Thyroid gland (tissue), 4 donors: ENCODE measurements around the gene KRT9. TPM values are rescaled to one million over a fixed set of nuclear protein-coding genes. Genes with fewer than 3 reads are reported as not detected.

ENCODE experiments used
- DNase-seq, 2 donors: peaks; one replicate each; pipeline ENCODE4 v3.0.0-alpha.2; 2019
- H3K27ac ChIP-seq, 3 donors: fragments of 200-600 bp; sonication (generic); 1 replicate in 2 of 3; 2 replicates in 1 of 3; pipeline ENCODE4 v1.5.1; 2016 to 2019; ENCODE audit warnings: mild to moderate bottlenecking in 1 of 3, moderate library complexity in 1 of 3
- H3K27me3 ChIP-seq: fragments of 200-600 bp; sonication (generic); one replicate; pipeline ENCODE4 v1.5.1; 2019
- H3K36me3 ChIP-seq, 2 donors: fragments of 200-600 bp; sonication (generic); one replicate each; pipeline ENCODE4 v1.5.1; 2016 to 2019
- H3K4me1 ChIP-seq, 2 donors: fragments of 200-600 bp; sonication (generic); one replicate each; pipeline ENCODE4 v1.5.1; 2017 to 2019
- H3K4me3 ChIP-seq, 3 donors: fragments of 200-600 bp; sonication (generic); replicated peaks in 1 of 3; 1 replicate in 2 of 3; 2 replicates in 1 of 3; pipeline ENCODE4 v1.5.1; 2016; ENCODE audit warnings: mild to moderate bottlenecking in 1 of 3
- H3K9me3 ChIP-seq: fragments of 200-600 bp; sonication (generic); one replicate; pipeline ENCODE4 v1.5.1; 2017
- POLR2A ChIP-seq, 2 donors: fragments of 450-650 bp; IDR thresholded peaks; one replicate each; pipeline ENCODE4 v1.6.1; 2017; ENCODE audit warnings: antibody characterized with exemption in 2 of 2, mild to moderate bottlenecking in 2 of 2, moderate library complexity in 1 of 2
- WGBS, 2 donors: methylation state at CpG; one replicate each; pipeline ENCODE4 v1.1.5; 2017; 5-methylcytosine and 5-hydroxymethylcytosine counted together
- intact Hi-C: fragments of 100-400 bp; cut with DNase I; formaldehyde crosslinking; loops from one replicate; pipeline ENCODE4 v1.15.1; 2023
- total RNA-seq, 4 donors: library from RNA; depleted of rRNA; stranded (reverse); fragments of >200 nt; gene quantifications; one replicate each; pipeline ENCODE4 v1.2.3, GENCODE V29; 2016
- TF ChIP-seq, protein P1 (sequence below), 6 experiments: fragments of 200-600 bp in 3 of 6; fragments of 450-650 bp in 3 of 6; sonication (generic) in 3 of 6; IDR thresholded peaks; one replicate each; pipeline ENCODE4 v1.5.1; 2016 to 2019; ENCODE audit warnings: antibody characterized with exemption in 6 of 6, mild to moderate bottlenecking in 2 of 6, inconsistent platforms in 1 of 6, moderate library complexity in 1 of 6

KRT9 gene
- total RNA-seq, 4 donors from 2014 or later, result not detected

DNA sequence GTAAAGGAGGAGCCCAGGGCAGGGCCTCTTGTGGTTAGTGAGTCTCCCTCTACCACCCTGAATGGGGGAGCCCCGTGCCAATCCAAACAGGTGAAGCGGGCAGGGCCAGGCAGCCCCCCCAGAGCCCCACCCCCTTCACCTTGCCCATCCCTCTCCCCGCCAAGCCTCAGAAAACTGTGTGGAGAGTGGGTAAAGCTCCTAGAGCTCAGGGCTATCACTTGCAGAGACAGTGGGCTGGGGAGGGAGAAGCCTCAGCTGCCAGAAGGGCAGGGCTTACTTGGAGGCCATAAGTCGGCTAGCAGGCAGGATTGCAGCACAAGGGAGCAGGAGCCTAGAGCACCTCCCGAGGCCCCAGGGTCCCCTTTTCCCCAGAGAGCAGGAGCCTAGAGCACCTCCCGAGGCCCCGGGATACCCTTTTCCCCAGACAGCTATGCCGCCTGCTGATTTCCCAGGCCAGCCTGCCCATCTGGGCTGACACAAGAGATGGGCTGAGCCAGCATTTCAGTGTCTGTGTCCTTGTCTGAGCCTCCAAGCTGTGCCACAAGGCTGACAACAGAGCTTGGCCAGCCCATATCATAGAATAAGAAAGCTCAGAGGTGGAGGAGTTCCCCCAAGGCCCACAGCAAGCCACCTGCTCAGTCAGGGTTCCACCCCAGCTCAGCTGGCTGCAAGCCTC lies 21.6 kb upstream of the KRT9 start:
- TF ChIP-seq, protein P1, sequence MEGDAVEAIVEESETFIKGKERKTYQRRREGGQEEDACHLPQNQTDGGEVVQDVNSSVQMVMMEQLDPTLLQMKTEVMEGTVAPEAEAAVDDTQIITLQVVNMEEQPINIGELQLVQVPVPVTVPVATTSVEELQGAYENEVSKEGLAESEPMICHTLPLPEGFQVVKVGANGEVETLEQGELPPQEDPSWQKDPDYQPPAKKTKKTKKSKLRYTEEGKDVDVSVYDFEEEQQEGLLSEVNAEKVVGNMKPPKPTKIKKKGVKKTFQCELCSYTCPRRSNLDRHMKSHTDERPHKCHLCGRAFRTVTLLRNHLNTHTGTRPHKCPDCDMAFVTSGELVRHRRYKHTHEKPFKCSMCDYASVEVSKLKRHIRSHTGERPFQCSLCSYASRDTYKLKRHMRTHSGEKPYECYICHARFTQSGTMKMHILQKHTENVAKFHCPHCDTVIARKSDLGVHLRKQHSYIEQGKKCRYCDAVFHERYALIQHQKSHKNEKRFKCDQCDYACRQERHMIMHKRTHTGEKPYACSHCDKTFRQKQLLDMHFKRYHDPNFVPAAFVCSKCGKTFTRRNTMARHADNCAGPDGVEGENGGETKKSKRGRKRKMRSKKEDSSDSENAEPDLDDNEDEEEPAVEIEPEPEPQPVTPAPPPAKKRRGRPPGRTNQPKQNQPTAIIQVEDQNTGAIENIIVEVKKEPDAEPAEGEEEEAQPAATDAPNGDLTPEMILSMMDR (IDR thresholded peaks at IDR 0.05), result no peak
- no peak for TF ChIP-seq POLR2A (IDR thresholded peaks at IDR 0.05)
- H3K4me1 ChIP-seq, result no peaks in the 10 kb centered on the region
- no peak for DNase-seq
- H3K36me3 ChIP-seq, result no peaks in the 10 kb centered on the region
- H3K27me3 ChIP-seq, result no peaks in the 10 kb centered on the region
- H3K27ac ChIP-seq, result no peak overlapping the region
- WGBS, 2 donors, result 39 to 59% methylated on average over 4 to 8 of the region's 8 CpGs
- H3K9me3 ChIP-seq, result no peaks in the 10 kb centered on the region
- intact Hi-C loops, result no loop called here
- H3K4me3 ChIP-seq, result no peak overlapping the region

DNA sequence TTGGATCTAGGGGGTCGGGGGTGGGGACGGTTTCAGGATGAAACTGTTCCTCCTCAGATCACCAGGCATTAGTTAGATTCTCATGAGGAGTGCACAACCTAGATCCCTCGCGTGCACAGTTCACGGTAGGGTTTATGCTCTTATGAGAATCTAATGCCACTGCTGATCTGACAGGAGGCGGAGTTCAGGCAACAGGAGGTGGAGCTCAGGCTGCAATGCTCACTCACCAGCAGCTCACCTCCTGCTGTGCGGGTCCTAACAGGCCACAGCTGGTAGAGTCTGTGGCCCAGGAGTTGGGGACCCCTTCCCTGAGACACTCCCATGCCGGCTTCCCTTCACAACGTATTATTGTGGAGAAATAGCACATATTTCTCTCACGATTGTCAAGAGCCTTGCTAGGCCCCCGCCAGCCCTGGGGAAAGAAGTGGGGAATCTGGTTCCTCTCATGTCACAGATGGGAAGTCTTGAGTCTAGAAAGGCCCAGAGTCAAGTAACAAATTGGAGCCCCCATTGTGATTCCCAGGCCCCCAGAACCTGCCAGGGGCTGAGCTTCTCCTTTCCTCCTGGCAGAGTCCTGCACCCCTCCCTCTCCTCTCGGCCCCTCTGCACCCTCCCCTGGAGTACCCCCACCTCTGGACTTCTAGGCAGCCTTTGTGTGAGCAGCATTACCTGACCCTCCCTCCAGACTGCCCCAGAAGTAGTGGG lies 20.9 kb upstream of the KRT9 start:
- Histone ChIP-seq H3K4me3 (no peak overlapping the region), H3K27ac (no peak overlapping the region), H3K27me3 (no peaks in the 10 kb centered on the region), H3K36me3 (no peaks in the 10 kb centered on the region), H3K9me3 (no peaks in the 10 kb centered on the region), H3K4me1 (no peaks in the 10 kb centered on the region)
- WGBS, 2 donors, result 68 to 70% methylated on average over 8 to 12 of the region's 12 CpGs
- DNase-seq, result no peak
- TF ChIP-seq, protein P1 (IDR thresholded peaks at IDR 0.05), result no peak
- no peak for TF ChIP-seq POLR2A (IDR thresholded peaks at IDR 0.05)
- intact Hi-C loops, result no loop called here

DNA sequence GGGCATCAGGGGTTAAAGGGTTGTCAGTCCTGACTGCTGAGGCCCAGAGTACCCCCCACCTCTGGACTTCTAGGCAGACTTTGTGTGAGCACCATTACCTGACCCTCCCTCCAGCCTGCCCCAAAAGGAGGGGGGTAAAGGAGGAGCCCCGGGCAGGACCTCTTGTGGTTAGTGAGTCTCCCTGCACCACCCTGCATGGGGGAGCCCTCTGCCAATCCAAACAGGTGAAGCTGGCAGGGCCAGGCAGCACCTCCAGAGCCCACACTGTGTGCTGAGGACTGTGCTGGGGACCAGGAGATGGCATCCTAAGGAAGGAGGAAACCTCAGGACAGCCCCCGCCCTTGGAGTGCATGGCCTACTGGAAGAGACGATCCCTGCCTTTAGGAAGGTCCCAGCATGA lies 17.4 kb upstream of the KRT9 start:
- TF ChIP-seq, protein P1 (IDR thresholded peaks at IDR 0.05), result no peak
- no peak for TF ChIP-seq POLR2A (IDR thresholded peaks at IDR 0.05)
- no peak for DNase-seq
- no peaks in the 10 kb centered on the region for H3K9me3 ChIP-seq
- 65 to 85% methylated on average over 2 to 3 of the region's 3 CpGs for WGBS, 2 donors
- no peak overlapping the region for H3K27ac ChIP-seq
- intact Hi-C loops, result no loop called here
- H3K27me3 ChIP-seq, result no peaks in the 10 kb centered on the region
- no peak overlapping the region for H3K4me3 ChIP-seq
- no peaks in the 10 kb centered on the region for H3K36me3 ChIP-seq
- no peaks in the 10 kb centered on the region for H3K4me1 ChIP-seq

DNA sequence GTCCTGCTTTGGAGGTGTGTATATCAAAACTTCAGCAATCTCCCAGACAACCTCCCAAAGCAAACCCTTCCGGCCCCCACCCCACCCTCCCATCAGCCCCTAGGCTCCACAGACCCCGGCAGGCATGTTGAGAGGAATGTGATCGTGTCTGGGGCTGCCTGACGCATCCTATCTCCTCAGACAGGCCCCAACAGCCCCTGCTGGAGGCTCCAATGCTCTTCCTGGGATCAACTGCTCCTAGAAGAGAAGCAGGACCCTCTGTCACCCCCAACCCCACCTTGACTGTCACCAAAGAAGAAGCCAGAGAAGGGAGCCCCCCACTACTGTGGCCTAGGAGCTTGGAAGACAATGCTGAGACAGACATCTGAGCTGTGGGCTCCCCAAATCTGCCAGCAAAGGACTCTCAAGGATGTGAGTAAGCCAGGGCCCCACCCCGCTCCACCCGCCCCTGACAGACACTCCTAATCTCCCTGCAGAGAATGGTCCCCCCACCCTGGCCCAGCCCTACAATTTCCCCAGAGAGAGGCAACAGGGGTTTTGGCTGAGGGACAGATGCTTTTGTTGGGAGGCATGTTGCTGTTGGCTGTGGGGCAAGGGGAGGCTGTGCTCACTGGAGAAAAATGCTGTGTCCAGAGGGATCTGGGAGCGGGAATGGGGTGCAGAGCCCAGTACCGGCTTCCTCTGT lies 16.4 kb upstream of the KRT9 start:
- Histone ChIP-seq H3K4me3 (no peak overlapping the region), H3K4me1 (no peaks in the 10 kb centered on the region), H3K9me3 (no peaks in the 10 kb centered on the region), H3K36me3 (no peaks in the 10 kb centered on the region), H3K27me3 (no peaks in the 10 kb centered on the region), H3K27ac (no peak overlapping the region)
- intact Hi-C loops, result no loop called here
- TF ChIP-seq, protein P1 (IDR thresholded peaks at IDR 0.05), result no peak
- no peak for TF ChIP-seq POLR2A (IDR thresholded peaks at IDR 0.05)
- no peak for DNase-seq
- 85% methylated on average over 2 to 6 of the region's 8 CpGs for WGBS, 2 donors
